HG02763 (cell line): Measurements from ENCODE around the gene SH3BGRL3.
"Not testable (repeated sequence)": the region's sequence is repeated elsewhere in the genome, so short reads cannot be mapped to it uniquely, and the experiment has no call there.

Source experiments
- ATAC-seq: cut with Tn5 transposase; IDR thresholded peaks from one replicate; pipeline ENCODE4 v1.9.1; 2021; ENCODE audit warnings: mild to moderate bottlenecking, moderate library complexity; ENCODE audit not compliant: unreplicated experiment

SH3BGRL3 gene

DNA sequence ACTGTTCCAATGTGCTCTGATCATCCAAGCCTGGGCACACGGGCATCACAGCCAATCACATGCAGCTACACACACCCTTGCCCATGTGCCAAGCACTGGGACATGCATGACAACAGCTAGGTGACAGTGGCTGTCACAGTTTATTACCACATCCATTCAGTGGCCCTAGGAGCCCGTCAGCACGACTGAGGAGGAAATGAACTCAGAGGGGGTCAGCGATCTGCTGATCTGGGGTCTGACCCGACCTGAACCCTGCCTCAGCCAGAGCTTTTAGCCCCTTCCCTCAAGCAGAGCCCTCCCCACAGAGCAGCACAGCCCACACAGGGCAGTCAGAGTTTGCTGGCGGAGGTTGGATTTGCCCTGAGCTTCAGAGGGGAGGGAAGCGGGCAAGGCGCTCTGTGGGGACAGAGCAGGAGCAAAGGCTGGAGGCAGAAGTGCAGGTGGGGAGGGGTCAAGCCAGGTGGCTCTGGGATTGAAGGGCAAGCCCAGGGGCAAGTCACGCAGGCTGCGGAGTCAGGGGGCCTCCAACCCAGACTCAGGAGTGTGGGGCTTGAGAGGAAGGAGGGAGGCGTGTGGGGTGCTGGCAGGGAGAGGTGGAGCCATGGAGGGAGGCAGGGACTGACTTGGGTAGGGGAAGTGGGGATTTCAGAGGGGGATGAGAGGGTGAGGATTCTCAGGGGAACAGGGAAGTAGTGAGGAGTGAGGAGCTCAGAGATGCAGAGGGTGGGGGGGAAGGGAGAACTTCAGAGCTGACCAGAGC is 10.4 kb downstream of the SH3BGRL3 start:
- no peak for ATAC-seq

DNA sequence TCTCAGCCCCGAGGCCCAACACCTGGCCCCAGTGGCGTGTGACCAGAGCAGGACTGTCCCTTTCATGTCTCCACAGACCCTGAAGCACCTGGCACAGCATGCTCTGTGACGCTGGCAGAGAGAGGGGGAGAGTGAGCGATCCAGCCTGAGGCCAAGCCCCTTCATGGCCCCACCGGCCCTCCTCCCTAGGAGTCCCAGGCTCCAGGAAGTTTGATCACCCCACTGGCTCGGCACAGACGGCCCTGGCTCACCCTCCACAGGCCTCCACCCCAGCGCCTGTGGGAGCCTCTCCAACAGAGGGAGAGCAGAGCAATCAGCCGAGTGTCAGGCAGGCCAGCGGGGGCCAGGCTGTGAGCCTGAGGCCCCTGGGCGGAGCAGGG is 11.0 kb downstream of the SH3BGRL3 start:
- no peak for ATAC-seq

DNA sequence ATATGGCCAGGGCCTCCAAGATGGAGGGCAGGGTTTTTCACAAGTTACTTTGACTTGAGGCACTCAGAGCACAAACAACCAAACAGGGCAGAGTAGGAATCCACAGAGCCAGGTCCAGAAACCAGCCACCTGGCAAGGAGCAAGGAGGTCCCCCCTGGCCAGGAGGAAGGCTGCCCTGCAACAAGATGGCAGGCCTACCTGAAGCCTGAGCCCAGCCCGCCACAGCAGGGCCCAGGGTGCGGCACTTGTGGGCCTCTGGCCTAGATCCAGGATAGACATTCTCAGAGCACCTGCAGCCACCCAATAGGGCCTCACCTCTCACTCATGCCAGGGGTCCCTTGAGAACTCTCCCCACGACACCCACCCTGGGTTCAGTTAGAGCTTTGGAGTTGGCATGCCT is 11.5 kb downstream of the SH3BGRL3 start:
- no peak for ATAC-seq

DNA sequence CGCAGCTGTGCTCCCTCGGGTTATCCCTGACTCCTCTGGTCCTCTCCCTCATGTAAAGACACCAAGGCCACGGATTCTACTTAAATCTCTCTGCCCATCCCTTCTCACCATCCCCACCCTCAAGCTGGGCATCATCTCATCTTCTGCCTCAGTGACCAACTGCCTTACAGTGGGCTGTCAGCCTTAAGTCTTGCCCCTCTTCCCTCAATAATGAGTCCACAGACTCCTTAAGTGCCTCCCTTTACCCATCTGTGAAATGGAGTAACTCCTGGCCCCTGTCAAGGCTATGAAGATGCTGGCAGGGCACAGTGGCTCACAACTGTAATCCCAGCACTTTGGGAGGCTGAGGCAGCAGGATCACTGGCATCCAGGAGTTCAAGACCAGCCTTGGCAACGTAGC is 12.1 kb downstream of the SH3BGRL3 start:
- no peak for ATAC-seq

DNA sequence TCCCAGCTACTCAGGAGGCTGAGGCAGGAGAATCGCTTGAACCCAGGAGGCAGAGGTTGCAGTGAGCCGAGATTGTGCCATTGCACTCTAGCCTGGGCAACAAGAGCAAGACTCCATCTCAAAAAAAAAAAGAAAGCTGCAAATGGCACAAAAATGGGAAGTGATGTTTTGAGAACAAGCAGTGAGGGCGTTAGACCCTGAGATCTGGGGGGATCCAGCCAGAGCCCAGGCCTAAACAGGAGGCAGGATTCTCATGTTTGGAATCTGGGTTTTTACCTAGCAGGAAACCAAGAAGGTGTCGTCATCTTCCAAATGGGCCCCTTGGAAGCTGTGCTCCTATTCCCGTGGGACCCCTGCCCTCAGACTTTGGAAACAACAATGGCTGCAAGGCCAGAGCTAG is 12.8 kb downstream of the SH3BGRL3 start:
- ATAC-seq, result not testable (repeated sequence)

DNA sequence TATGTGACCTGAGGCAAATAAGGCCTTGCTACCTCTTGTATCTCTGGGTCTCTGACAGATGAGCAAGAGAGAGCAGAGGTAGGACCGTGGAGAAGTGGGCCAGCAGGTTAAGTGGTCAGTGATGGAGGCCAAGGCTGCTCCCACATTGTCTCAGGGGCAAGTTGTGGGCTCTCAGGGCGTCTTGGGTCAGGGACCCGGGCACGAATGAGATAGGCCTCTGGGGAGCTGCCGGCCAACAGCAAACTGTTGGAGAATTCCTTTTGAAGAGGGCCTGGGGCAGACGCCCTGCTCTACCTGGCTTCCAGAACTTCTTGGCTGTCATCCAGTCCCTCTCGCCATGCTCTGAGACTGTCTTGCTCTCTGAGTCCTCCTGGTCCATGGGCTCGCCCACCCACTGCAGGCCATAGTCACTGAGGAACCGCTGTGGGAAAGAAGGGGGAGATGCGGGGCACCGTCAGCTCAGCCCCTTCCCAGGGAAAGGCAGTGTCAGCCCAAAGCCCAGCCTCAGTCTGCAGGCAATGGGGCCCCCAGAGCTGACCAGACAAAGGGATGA is 14.1 kb downstream of the SH3BGRL3 start:
- no peak for ATAC-seq

DNA sequence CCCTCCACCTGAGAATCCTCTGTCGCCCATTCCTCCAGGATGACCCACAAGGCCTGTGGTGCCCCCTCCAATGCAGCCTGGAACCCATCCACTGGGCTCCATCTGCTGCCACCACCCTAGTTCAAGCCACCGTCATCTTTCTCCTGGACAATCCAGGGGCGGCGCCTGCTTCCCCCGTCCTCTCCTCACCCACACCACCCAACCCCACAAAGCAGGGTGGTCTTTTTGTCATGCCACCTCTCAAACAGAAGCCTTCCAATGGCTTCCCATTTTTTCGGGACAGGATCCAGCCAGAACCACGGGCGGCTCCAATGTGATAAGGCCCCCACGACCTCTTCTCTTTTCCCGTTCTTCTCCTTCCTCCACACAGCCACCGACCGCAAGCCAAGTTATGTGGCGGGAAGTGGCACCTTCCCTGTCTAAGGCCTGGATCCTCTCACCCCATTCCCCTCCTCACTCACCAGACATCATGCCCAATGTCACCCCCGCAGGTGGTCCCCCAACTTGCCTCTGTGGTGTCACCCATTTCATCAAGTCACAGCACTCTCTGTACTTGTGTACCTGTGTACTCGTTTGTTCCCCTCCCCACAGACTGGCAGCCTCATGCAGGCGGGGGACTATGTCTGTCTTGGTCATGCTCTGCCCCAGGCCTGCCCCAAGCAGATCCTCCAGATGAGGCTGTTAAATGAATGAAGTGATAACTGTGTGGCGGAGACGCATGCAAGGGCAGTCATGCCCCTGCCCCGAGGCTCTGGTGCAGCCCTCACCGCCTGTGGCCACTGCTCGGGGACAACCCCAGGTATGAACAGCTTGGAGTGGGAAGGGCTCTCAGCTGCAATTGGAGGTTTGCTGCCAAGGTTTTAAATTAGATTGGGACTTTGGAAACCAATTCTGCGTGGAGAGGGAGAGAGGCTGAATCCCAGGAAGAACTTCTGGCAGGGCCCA is 15.6 kb downstream of the SH3BGRL3 start:
- ATAC-seq, result no peak

DNA sequence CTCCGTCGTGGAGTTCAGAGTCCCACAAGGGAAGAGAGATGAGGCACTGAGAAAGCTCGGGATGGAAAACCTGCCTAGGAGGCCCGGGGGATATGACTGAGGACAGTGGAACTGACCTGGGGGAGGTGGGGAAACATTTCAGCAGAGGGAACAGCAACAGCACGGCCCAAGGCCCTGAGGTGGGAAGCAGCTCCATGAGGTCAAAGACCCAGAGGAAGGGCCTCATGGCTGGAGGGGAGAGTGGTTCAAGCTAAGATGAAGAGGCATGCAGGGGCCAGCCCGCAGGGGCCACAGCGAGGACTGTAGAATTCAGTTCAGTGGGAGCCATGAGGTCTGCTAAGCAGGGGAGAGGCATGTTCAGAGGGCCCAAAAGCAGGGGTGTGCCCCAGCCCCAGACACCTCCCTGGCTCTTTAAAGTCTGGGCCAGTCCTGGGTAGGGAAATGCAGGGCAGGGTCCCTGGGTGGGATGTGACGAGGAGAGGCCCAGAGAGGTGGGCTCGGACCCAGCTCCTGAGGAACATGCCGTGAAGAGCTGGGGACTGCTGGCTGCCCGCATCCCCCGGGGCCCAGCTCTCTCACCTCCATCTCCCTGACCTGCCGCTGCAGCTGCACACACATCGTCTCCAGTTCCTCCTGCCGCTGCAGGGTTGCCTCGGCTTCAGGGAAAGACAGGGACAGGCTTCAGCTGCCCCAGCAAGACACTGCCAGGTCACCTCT is 16.6 kb downstream of the SH3BGRL3 start:
- ATAC-seq, result no peak

DNA sequence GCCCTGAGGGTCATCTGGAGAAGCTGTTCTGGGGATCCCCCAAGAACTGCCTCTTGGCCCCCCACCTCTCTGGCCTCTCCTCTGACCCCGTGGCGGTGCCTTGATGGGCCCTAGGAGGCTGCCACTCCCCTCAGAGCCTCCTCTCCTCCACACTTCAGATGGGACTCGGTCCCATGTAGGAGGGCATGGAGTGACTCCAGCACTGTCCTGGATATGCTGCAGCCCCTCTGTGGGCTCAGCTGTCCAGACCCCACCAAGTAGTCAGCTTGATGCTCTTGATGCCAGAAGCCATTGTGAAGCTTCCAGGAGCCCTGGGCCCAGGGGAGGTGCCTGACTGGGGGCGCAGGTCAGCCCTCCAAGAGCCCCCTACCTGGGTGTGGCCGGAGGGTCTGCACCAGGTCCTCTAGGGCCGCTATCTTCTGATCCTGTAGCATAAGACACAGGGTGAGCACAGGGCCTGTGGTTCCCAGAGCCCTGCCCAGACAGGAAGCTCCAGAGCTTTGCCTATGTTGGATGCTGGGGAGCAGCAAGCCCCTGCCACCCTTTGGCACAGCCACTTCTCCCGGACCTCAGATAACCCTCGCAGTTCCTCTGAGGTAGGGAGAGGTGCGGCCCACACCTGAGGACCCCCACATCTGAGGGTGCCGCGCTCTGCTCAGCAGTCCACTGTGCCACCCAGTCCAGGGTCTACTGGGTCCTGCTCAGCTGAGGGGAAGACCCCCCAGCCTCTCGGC is 17.3 kb downstream of the SH3BGRL3 start:
- ATAC-seq, result no peak

DNA sequence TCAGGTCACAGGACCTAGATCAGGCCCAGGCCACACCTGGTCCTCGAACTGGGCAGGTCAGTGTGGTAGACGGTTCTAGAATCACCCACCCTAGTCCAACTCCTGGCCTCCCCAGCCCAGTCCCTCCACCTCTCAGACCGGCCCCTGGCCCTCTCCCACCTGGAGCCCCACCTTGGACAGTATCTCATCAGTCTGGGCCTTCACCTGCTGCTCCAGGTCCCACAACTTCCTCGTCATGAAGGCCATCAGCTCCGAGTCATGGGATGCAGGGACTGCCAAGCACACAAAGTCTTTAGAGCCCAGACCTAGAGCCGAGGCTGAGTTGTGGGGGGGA is 17.9 kb downstream of the SH3BGRL3 start:
- ATAC-seq, result no peak

DNA sequence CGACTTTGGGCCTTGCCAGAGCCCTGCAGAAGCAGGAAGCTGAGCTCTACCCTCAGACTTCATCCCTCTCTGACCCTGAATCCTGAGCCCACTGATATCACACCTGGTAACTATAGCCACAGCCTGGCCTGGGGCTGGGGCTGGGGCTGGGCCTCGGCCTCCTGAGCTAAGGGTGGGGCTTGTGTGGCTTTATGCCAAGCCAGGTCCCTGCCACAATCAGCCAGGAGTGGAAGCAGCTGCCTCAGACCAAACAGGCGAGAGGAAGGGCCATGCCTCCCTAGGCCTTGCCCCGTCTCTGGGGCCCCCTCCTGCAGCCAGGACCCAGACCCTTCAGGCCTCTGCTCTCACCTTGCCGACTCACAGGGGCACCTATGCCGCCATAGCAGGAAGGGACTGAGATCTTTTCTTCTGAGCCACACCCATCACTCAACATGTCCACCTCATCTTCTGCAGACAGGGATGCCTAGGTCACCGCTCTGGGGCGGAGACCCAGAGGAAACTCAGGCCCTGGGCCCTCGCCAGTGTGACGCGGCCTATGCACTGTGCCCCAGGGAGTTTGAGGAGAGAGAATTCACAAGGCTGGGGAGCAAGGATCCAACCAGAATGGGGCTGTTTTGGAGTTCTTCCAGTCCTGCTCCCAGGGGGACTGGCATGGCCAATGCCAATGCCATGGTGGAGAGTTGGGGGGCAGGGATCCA is 20.8 kb downstream of the SH3BGRL3 start:
- no peak for ATAC-seq

DNA sequence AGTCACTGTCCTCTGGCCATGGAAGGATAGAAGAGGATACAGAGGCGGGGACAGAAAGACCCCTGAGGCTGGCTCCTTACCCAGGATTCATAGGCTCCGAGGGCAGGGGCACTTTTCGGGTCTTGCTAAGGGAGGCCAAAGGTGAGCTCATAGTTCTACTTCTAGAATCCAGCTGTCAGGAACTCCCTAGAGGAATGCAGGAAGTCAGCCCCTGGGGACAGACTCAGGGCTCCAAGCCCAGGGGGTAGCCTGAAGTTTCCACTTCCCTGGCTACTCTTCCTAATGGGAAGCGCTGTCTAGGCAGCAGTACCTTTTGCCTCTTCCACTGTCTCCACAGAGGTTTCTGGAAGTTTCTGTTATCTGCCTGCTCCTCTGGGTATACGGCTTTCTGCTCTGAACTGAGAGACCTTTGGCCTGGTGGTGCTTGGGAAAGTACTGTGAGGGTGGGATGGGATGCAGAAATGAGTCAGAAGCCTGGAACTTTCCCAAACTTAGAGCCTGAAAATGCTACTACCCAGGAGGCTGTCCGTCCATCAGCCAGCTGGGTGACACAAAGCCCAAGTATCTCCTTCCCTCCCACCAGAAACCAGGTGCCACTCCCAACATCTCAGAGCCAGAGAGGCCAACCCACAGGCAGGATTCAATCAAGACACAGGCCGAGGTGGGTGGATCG is 23.0 kb downstream of the SH3BGRL3 start:
- no peak for ATAC-seq

DNA sequence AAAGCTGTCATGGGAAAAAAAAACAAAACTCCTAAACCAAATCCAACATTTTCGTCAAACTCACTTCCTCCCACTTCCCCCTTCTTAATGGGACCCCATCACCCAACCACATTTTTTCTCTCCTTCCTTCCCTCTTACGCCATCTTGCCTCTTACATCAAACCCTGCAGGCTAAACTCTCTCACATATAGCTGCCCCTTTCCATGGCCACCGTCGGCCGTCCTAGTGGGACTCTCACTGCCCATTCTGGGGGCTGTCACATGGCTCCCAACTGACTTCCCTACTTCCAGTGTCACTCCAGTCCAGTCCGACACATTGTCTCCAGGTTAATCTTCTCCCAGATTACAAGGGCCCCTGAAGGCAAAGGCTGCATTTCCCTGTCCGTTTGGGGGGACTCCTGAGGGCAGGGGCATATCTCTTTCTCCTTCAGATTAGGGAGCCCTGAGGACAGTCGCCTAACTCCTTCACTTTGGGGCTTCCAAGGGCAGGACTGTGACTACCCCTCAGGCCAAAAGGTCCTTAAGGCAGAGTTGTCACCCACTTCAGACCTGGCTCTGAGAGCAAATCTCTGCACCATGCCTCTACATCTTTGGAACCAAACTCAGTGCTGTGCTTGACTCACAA is 25.9 kb downstream of the SH3BGRL3 start:
- no peak for ATAC-seq

DNA sequence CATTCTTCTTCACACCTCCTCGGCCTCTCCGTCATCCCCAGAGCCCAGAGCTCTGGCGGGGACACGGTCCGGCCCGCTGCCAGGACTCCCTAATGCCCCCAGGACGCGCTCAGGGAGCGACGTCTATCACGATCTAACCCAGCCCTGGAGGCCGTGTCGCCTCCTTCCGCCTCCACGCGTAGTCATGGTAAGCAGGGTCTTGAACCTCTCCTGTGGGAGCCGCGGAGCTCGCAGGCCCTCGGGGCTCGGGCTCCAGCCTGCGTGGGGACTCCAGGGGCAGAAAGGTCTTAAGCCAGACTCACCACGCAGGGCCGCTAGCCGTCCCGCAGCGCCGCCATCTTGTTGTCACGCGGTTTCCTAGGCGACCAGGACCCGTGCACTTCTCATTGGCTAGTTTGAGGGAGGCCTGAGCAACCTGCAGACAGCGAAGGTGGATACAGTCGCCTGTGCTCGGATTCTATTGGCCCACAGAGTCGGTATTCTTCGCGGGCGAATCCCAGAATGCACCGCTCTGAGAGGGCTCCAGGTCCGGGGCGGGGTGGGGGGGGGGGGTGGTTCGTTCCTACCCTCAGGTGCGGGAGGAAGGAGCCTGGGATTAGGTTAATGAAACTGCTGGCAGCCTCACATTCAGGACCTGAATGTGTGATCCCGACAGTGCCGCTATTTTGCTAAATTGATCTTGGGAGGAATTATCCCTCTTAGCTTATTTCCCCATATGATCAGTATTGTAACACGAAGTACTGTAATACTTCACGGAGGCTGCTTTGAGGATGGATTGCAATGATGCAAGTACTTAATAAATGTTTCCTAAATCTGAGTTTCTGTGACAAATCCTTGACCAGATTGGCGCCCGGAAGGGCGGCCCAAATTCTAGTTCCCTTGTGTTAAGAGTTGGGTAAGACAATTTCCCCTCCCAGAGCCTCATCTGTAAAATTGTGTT is 26.7 kb downstream of the SH3BGRL3 start, which contains the start of gene UBXN11:
UBXN11 (minus strand) TSS at position 347 of the 940 bp plus-strand sequence. CDS start 3,753 bp downstream, outside the sequence.
- ATAC-seq, result peak; percentile 99

DNA sequence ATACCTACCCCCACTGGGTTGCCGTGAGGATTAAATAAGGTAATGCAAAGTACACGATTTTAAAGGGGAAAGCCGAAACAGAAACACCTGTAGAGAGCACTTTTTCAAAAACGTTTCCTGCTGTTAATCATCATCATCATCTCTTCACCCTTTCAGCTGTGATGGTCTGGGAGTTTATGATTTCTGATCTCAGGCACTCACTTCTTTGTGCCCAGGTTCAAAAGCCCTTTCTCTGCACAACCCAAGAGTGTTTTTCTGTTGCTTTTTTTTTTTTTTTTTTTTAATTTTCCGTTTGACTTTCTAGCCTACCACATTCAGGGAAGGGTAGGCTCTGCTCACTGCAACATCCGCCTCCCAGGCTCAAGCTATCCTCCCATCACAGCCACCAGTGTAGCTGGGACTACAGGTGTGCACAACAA is 27.5 kb downstream of the SH3BGRL3 start:
- ATAC-seq, result no peak

DNA sequence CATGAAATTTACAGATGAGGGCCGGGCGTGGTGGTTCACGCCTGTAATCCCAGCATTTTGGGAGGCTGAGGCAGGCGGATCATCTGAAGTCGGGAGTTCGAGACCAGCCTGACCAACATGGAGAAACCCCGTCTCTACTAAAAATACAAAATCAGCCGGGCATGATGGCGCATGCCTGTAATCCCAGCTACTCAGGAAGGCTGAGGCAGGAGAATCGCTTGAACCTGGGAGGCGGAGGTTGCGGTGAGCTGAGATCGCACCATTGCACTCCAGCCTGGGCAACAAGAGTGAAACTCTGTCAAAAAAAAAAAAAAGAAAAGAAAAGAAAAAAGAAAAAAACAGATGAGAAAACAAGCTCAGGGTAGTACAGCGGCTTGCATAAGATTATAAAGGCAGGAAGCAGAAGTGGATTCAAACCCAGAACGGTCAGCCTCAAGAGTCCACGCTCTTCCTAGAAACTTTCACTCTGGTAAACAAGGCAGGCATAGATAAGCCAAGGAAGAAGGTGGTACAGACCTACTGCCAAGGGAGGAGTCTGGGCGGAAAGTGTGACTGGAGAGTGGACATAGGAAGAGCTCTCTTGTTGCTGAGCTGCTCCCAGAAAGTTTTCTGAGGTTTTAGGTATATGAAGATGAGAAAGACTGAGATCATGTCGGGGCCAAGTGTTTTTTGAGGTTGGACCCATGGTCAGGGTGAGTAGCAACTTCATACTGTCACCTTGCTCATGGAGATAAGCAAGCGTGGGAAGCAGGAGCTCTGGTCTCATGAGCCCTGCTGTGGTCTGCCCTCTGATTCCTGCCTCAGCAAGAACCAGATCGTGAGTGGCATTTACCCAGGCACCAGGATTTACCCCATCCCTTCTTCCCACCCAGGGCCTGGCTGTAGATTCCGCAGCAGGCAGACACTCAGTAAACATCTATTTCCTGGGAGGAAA is 28.3 kb downstream of the SH3BGRL3 start:
- not testable (repeated sequence) for ATAC-seq

DNA sequence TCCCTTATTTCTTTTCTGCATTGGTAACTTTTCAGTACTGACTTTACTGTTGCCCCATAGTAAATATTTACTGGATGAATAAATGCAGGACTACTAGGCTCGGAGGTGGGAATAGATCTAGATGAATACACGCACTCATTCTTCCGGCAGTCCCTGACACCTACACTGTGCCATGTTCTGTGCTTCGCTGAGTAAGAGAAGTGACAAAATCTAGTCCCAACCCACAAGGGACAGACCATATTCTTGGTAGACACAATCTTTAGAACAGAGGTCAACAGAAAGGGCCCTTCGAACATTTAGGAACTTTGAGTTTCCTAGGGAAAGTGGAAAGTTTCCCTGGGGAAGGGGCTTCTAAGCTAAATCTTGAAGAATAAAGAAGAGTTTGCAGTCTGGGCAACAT is 34.6 kb downstream of the SH3BGRL3 start:
- no peak for ATAC-seq
